Measurements from ENCODE around the gene CADPS2. TPM values are rescaled to one million over a fixed set of nuclear protein-coding genes. Genes with fewer than 3 reads are reported as not detected.
A peak's percentile ranks its signal among the peaks of the same experiment; 100 is the strongest.

Gene CADPS2
- total RNA-seq, 1 experiment from 2014 or later, result 12.2 TPM

GRCh38 chr7:122273117-122273516 is 613.1 kb downstream of the CADPS2 start:
- no peak for TF ChIP-seq FOXK1 (CRISPR knock-in tag; IDR thresholded peaks at IDR 0.05)
- no peak for TF ChIP-seq FOXJ3 (CRISPR knock-in tag; IDR thresholded peaks at IDR 0.05; ENCODE audit: borderline replicate concordance)
- no peak for TF ChIP-seq SP1 (CRISPR knock-in tag; conservative IDR thresholded peaks at IDR 0.05)
- no peak for TF ChIP-seq ZBTB21 (CRISPR knock-in tag; IDR thresholded peaks at IDR 0.05; ENCODE audit: borderline replicate concordance)
- TF ChIP-seq CREM (CRISPR knock-in tag; IDR thresholded peaks at IDR 0.05), result no peak
- no peak for TF ChIP-seq CTCF (IDR thresholded peaks at IDR 0.05)
- TF ChIP-seq, protein P1, sequence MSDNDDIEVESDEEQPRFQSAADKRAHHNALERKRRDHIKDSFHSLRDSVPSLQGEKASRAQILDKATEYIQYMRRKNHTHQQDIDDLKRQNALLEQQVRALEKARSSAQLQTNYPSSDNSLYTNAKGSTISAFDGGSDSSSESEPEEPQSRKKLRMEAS (CRISPR knock-in tag; IDR thresholded peaks at IDR 0.05), result no peak
- TF ChIP-seq, protein P2, sequence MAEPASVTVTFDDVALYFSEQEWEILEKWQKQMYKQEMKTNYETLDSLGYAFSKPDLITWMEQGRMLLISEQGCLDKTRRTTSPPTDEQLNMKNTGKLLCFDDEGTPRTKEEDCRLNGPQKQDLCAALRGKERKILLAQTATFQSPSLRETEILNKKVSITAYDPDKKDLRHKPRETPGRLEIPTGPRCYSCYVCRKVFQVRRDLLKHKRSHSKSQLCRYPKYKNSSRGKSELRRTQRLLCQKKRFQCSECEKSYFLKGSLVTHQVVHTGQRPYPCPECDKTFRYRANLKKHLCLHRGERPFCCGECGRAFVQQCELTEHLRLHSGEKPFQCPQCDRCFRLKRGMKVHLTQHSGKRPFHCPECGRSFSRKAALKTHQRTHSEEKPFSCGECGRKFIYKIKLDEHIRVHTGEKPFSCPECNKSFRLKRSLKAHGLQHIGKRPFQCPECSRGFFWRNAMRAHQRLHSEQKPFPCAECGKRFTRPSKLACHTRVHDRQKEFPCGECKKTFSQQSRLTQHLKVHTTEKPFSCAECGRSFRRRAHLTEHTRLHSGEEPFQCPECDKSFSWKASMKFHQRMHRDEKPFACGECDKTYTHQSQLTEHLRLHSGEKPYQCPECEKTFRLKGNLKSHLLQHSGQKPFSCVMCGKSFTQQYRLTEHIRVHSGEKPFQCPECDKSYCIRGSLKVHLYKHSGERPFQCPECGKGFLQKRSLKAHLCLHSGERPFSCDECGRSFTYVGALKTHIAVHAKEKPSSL (CRISPR knock-in tag; conservative IDR thresholded peaks at IDR 0.05), result no peak
- TF ChIP-seq, protein P3, sequence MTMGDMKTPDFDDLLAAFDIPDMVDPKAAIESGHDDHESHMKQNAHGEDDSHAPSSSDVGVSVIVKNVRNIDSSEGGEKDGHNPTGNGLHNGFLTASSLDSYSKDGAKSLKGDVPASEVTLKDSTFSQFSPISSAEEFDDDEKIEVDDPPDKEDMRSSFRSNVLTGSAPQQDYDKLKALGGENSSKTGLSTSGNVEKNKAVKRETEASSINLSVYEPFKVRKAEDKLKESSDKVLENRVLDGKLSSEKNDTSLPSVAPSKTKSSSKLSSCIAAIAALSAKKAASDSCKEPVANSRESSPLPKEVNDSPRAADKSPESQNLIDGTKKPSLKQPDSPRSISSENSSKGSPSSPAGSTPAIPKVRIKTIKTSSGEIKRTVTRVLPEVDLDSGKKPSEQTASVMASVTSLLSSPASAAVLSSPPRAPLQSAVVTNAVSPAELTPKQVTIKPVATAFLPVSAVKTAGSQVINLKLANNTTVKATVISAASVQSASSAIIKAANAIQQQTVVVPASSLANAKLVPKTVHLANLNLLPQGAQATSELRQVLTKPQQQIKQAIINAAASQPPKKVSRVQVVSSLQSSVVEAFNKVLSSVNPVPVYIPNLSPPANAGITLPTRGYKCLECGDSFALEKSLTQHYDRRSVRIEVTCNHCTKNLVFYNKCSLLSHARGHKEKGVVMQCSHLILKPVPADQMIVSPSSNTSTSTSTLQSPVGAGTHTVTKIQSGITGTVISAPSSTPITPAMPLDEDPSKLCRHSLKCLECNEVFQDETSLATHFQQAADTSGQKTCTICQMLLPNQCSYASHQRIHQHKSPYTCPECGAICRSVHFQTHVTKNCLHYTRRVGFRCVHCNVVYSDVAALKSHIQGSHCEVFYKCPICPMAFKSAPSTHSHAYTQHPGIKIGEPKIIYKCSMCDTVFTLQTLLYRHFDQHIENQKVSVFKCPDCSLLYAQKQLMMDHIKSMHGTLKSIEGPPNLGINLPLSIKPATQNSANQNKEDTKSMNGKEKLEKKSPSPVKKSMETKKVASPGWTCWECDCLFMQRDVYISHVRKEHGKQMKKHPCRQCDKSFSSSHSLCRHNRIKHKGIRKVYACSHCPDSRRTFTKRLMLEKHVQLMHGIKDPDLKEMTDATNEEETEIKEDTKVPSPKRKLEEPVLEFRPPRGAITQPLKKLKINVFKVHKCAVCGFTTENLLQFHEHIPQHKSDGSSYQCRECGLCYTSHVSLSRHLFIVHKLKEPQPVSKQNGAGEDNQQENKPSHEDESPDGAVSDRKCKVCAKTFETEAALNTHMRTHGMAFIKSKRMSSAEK (CRISPR knock-in tag; IDR thresholded peaks at IDR 0.05; ENCODE audit: borderline replicate concordance), result no peak
- no peak for TF ChIP-seq ZBTB43 (CRISPR knock-in tag; IDR thresholded peaks at IDR 0.05)
- H3K4me3 Mint-ChIP-seq, result no peak overlapping the region
- CTCF ChIA-PET, result no interaction called here
- ATAC-seq (no peak), DNase-seq (ENCODE audit: low spot score) (no peak)
- H3K36me3 Mint-ChIP-seq, result no peaks in the 10 kb centered on the region
- H3K9me3 Mint-ChIP-seq, result peaks cover 10% of the 10 kb centered on the region
- H3K4me1 Mint-ChIP-seq, result peaks cover 10% of the 10 kb centered on the region
- POLR2A ChIA-PET, result no interaction called here
- H3K27ac Mint-ChIP-seq, result no peak overlapping the region
- H3K27me3 Mint-ChIP-seq (ENCODE audit: low read depth), result no peaks in the 10 kb centered on the region

- no peaks in the 10 kb centered on the region for H3K36me3 Mint-ChIP-seq
- H3K27ac Mint-ChIP-seq, result no peak overlapping the region
- ChIA-PET POLR2A (no interaction called here), CTCF (no interaction called here)
- H3K4me3 Mint-ChIP-seq, result no peak overlapping the region
- peaks cover 4% of the 10 kb centered on the region; the same call in 1 of the 2 replicates for H3K9me3 Mint-ChIP-seq
- no peaks in the 10 kb centered on the region; the same call in 1 of the 2 replicates for H3K27me3 Mint-ChIP-seq (ENCODE audit: low read depth)
- peaks cover 7% of the 10 kb centered on the region for H3K4me1 Mint-ChIP-seq
- TF ChIP-seq OVOL2 (CRISPR knock-in tag; IDR thresholded peaks at IDR 0.05; ENCODE audit: borderline replicate concordance) (no peak), HMGXB4 (CRISPR knock-in tag; IDR thresholded peaks at IDR 0.05) (no peak)
- DNase-seq (ENCODE audit: low spot score) (no peak), ATAC-seq (peak; percentile 77)
These were observed 617.0 kb downstream of the CADPS2 start for GRCh38 chr7:122269241-122269640.

Other genes with a start within 250 kb of the CADPS2 start
- gene RNF133, start 187.3 kb downstream of the CADPS2 start, total RNA-seq (2021), result 0.11 to 0.15 TPM in 2 of 3 replicates, not detected in the other
- 0.17 to 0.32 TPM in 2 of 3 replicates, not detected in the other for gene RNF148, start 183.5 kb downstream of the CADPS2 start, total RNA-seq (2021)
- gene TAS2R16, start 109.2 kb upstream of the CADPS2 start, total RNA-seq (2021), result not detected in 3 replicates

All from WTC11 (cell line).